Central memory CD8-positive, alpha-beta T cell (primary cell): ENCODE data around the gene VPS11.

ENCODE experiments used
- ATAC-seq: fragments of 150-1000 bp; cut with Tn5 transposase; replicated peaks from 2 replicates; pipeline ENCODE4 v1.10.0; 2022; ENCODE audit warnings: mild to moderate bottlenecking, moderate FRiP score, moderate number of reproducible peaks; ENCODE audit not compliant: poor library complexity, severe bottlenecking; ENCODE audit errors: extremely low read depth
- DNase-seq, 2 donors: peaks; one replicate each; pipeline ENCODE4 v3.0.0; 2021; ENCODE audit warnings: low spot score in 2 of 2
- H3K27ac Mint-ChIP-seq: one replicate; pipeline ENCODE4 v1.8.0; 2022; ENCODE audit warnings: low read depth, mild to moderate bottlenecking, moderate library complexity, mixed read lengths
- H3K27me3 Mint-ChIP-seq: one replicate; pipeline ENCODE4 v1.8.0; 2022; ENCODE audit warnings: mixed read lengths
- H3K36me3 Mint-ChIP-seq: one replicate; pipeline ENCODE4 v1.8.0; 2022; ENCODE audit warnings: mild to moderate bottlenecking, moderate library complexity, mixed read lengths; ENCODE audit not compliant: insufficient read depth
- H3K4me1 Mint-ChIP-seq: one replicate; pipeline ENCODE4 v1.8.0; 2022; ENCODE audit warnings: mixed read lengths
- H3K4me3 Mint-ChIP-seq: one replicate; pipeline ENCODE4 v1.8.0; 2022; ENCODE audit warnings: mild to moderate bottlenecking, moderate library complexity, mixed read lengths
- H3K9me3 Mint-ChIP-seq: one replicate; pipeline ENCODE4 v1.8.0; 2022; ENCODE audit warnings: mixed read lengths

VPS11 gene

GRCh38 chr11:119103793-119104192 lies 36.2 kb downstream of the VPS11 start:
- Mint-ChIP-seq H3K27ac (no peak overlapping the region), H3K27me3 (no peaks in the 10 kb centered on the region), H3K36me3 (peaks cover 16% of the 10 kb centered on the region), H3K4me3 (no peak overlapping the region), H3K4me1 (peaks cover 37% of the 10 kb centered on the region), H3K9me3 (no peaks in the 10 kb centered on the region)
- DNase-seq: no peak
- ATAC-seq: no peak

- peak within 1 kb of the TSS; percentile 90 for H3K4me3 Mint-ChIP-seq
- H3K4me1 Mint-ChIP-seq: peaks cover 42% of the 10 kb centered on the region
- H3K27me3 Mint-ChIP-seq: no peaks in the 10 kb centered on the region
- H3K27ac Mint-ChIP-seq: peak within 1 kb of the TSS; percentile 73
- H3K36me3 Mint-ChIP-seq: peaks cover 23% of the 10 kb centered on the region
- ATAC-seq (peak; percentile 86), DNase-seq (peak; percentile 64 to 74)
- H3K9me3 Mint-ChIP-seq: no peaks in the 10 kb centered on the region
Measured at GRCh38 chr11:119106564-119107537, 39.2 kb downstream of the VPS11 start, which contains the start of gene C2CD2L. Gene C2CD2L, plus strand, starts transcription at chr11:119107344. Its CDS starts 398 bp downstream, at chr11:119107742.

DNA sequence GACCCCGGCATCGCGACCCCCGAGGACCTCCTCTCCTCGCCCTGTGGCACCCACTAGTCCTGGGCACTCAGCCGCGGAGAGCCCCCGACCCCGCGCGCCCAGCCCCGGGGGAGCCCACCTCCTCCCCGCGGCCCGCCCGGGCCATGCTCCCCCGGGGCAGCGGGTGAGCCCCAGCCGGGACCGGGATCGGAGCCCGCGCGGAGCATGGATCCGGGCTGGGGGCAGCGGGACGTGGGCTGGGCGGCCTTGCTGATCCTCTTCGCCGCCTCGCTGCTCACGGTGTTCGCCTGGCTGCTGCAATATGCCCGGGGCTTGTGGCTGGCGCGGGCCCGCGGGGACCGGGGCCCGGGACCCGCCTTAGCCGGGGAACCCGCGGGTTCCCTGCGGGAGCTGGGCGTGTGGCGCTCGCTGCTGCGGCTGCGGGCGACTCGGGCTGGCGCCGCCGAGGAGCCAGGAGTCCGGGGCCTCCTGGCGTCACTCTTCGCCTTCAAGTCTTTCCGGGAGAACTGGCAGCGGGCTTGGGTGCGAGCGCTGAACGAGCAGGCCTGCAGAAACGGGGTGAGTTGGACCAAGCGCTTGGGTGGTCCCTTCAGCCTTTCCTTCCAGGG lies 40.0 kb downstream of the VPS11 start:
- Mint-ChIP-seq H3K27ac (peak overlapping the region; percentile 73), H3K36me3 (peaks cover 17% of the 10 kb centered on the region), H3K27me3 (no peaks in the 10 kb centered on the region), H3K4me3 (peak overlapping the region; percentile 90), H3K4me1 (peaks cover 42% of the 10 kb centered on the region), H3K9me3 (no peaks in the 10 kb centered on the region)
- ATAC-seq: peak; percentile 20
- DNase-seq: no peak

GRCh38 chr11:119108146-119108856 lies 40.7 kb downstream of the VPS11 start:
- peak; percentile 38 for ATAC-seq
- H3K27me3 Mint-ChIP-seq: no peaks in the 10 kb centered on the region
- DNase-seq: no peak
- H3K4me3 Mint-ChIP-seq: peak overlapping the region; percentile 90
- H3K36me3 Mint-ChIP-seq: peaks cover 18% of the 10 kb centered on the region
- H3K27ac Mint-ChIP-seq: peak overlapping the region; percentile 73
- H3K4me1 Mint-ChIP-seq: peaks cover 42% of the 10 kb centered on the region
- no peaks in the 10 kb centered on the region for H3K9me3 Mint-ChIP-seq

DNA sequence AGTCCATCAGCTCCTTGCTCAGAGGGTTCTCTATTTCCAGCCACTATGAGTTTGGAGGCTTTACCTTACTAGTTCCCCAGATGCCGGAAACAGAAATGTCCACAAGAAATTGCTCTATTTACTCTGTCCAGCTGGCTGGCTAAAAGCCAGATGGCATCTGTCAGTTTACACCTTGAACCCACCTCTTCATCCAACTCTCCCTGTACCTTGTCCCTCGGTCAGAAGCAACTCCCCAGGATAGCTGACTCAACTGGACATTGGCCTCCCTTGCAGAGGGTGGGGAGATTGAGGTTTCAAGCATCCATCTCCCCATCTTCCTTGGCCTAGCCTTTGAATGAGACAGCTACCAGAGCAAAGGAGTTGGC lies 41.2 kb downstream of the VPS11 start:
- peak overlapping the region; percentile 90 for H3K4me3 Mint-ChIP-seq
- no peak for DNase-seq
- peaks cover 42% of the 10 kb centered on the region for H3K4me1 Mint-ChIP-seq
- H3K27ac Mint-ChIP-seq: peak overlapping the region; percentile 73
- H3K36me3 Mint-ChIP-seq: peaks cover 18% of the 10 kb centered on the region
- ATAC-seq: no peak
- no peaks in the 10 kb centered on the region for H3K9me3 Mint-ChIP-seq
- H3K27me3 Mint-ChIP-seq: no peaks in the 10 kb centered on the region

- Mint-ChIP-seq H3K9me3 (no peaks in the 10 kb centered on the region), H3K36me3 (peaks cover 22% of the 10 kb centered on the region), H3K4me3 (peak overlapping the region; percentile 90), H3K27me3 (no peaks in the 10 kb centered on the region), H3K27ac (no peak overlapping the region), H3K4me1 (peaks cover 42% of the 10 kb centered on the region)
- ATAC-seq (no peak), DNase-seq (no peak)
Measured at GRCh38 chr11:119109843-119110242, 42.2 kb downstream of the VPS11 start.

DNA sequence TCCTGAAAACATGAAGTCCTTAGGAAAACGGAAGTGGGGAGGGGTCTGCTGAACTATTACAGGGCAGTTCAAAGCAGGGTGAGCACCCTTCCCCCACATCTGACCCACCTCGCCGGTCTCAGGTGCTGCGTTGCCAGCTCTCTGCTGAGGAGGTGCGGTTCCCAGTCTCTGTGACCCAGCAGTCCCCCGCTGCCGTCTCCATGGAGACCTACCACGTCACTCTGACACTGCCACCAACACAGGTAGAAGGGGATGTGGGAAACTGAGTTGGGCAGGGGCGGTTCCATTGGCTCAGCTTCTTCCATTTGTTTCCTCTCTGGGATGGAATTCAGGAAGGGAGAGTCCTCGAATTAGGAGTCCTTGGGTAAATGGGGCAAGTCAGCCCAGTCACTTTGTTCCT lies 42.8 kb downstream of the VPS11 start:
- ATAC-seq: no peak
- peaks cover 47% of the 10 kb centered on the region for H3K4me1 Mint-ChIP-seq

GRCh38 chr11:119111361-119111925 lies 43.8 kb downstream of the VPS11 start:
- peaks cover 31% of the 10 kb centered on the region for H3K36me3 Mint-ChIP-seq
- H3K27ac Mint-ChIP-seq: no peak overlapping the region
- H3K27me3 Mint-ChIP-seq: no peaks in the 10 kb centered on the region
- no peaks in the 10 kb centered on the region for H3K9me3 Mint-ChIP-seq
- ATAC-seq (no peak), DNase-seq (no peak)
- H3K4me1 Mint-ChIP-seq: peaks cover 47% of the 10 kb centered on the region
- no peak overlapping the region for H3K4me3 Mint-ChIP-seq

More for the DNA sequence above, 42.8 kb downstream of the VPS11 start:
- Mint-ChIP-seq H3K9me3 (no peaks in the 10 kb centered on the region), H3K27ac (no peak overlapping the region), H3K4me3 (no peak overlapping the region), H3K36me3 (peaks cover 25% of the 10 kb centered on the region), H3K27me3 (no peaks in the 10 kb centered on the region)
- no peak for DNase-seq

- ATAC-seq: no peak
- Mint-ChIP-seq H3K27ac (peak overlapping the region; percentile 20), H3K27me3 (no peaks in the 10 kb centered on the region), H3K9me3 (no peaks in the 10 kb centered on the region), H3K4me3 (no peak overlapping the region), H3K36me3 (peaks cover 28% of the 10 kb centered on the region), H3K4me1 (peaks cover 41% of the 10 kb centered on the region)
- DNase-seq: no peak
Measured at GRCh38 chr11:119112314-119113020, 44.8 kb downstream of the VPS11 start.

DNA sequence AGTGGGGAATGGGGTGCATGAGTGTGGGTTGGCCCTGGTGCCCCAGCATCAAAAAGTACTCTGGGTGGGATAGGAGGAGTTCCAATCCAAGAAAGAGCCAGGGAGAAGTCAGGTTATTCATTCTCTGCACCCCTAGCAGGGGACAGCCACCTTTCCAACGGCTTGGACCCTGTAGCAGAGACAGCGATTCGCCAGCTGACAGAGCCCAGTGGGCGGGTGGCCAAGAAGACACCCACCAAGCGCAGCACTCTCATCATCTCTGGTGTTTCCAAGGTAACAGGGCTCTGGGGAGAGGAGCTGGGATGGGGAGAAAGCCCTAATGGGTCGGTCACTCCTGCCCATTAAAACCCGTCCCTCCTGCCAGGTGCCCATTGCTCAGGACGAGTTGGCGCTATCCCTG lies 46.1 kb downstream of the VPS11 start:
- Mint-ChIP-seq H3K36me3 (peaks cover 26% of the 10 kb centered on the region), H3K4me1 (peaks cover 32% of the 10 kb centered on the region), H3K4me3 (no peak overlapping the region), H3K27ac (no peak overlapping the region), H3K9me3 (no peaks in the 10 kb centered on the region), H3K27me3 (no peaks in the 10 kb centered on the region)
- ATAC-seq: no peak
- no peak for DNase-seq

DNA sequence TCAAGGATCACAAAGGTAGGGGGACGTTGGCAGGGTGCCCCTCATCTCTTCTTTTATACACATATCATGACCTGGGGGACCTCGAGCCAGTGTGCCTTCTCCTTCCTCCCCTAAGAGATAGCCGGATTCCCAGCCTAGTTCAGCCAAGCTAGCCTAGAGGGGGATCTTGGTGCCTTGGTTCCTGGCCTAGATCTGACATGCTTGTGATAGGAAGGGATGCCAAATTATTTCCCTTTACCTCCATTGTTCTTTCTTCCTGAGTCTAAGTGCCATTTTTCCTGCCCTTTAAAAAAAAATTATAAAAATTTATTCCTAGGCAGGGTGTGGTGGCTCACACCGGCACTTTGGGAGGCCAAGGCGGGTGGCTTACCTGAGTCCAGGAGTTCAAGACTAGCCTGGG lies 46.7 kb downstream of the VPS11 start:
- no peaks in the 10 kb centered on the region for H3K27me3 Mint-ChIP-seq
- no peak overlapping the region for H3K4me3 Mint-ChIP-seq
- peaks cover 24% of the 10 kb centered on the region for H3K36me3 Mint-ChIP-seq
- H3K27ac Mint-ChIP-seq: no peak overlapping the region
- DNase-seq (no peak), ATAC-seq (no peak)
- peaks cover 26% of the 10 kb centered on the region for H3K4me1 Mint-ChIP-seq
- H3K9me3 Mint-ChIP-seq: no peaks in the 10 kb centered on the region
